Neutrophil (primary cell): ENCODE results near the gene CFAP210.

ENCODE experiments used
- H3K27ac ChIP-seq: fragments of 200-600 bp; sonication (generic); 2 replicates; pipeline ENCODE4 v1.5.1; 2016; ENCODE audit warnings: mild to moderate bottlenecking, moderate library complexity
- H3K27me3 ChIP-seq: fragments of 200-600 bp; sonication (generic); 2 replicates; pipeline ENCODE4 v1.6.0; 2016; ENCODE audit warnings: mild to moderate bottlenecking
- H3K36me3 ChIP-seq: fragments of 200-600 bp; sonication (generic); 2 replicates; pipeline ENCODE4 v1.5.1; 2017
- H3K4me1 ChIP-seq, 2 experiments: fragments of 200-600 bp in 1 of 2; sonication (generic) in 1 of 2; 1 replicate in 1 of 2; 2 replicates in 1 of 2; pipeline versions ENCODE4 v1.5.1 to v1.6.1; 2013 to 2016; ENCODE audit warnings: low read depth in 1 of 2, low read length in 1 of 2, mild to moderate bottlenecking in 1 of 2, moderate library complexity in 1 of 2; ENCODE audit not compliant: control insufficient read depth in 1 of 2, insufficient read depth in 1 of 2
- H3K4me3 ChIP-seq, 2 experiments: fragments of 200-600 bp in 1 of 2; sonication (generic) in 1 of 2; 1 replicate in 1 of 2; 2 replicates in 1 of 2; pipeline ENCODE4 v1.5.1; 2013 to 2016; ENCODE audit warnings: low read depth in 1 of 2, low read length in 1 of 2, mild to moderate bottlenecking in 1 of 2, moderate library complexity in 1 of 2
- H3K9me3 ChIP-seq: fragments of 200-600 bp; sonication (generic); 2 replicates; pipeline ENCODE4 v1.5.1; 2016
- TF ChIP-seq, protein P1 (sequence below): fragments of 200-600 bp; sonication (generic); IDR thresholded peaks from 2 replicates; pipeline ENCODE4 v1.5.1; 2016; ENCODE audit warnings: antibody characterized with exemption

CFAP210 gene

DNA sequence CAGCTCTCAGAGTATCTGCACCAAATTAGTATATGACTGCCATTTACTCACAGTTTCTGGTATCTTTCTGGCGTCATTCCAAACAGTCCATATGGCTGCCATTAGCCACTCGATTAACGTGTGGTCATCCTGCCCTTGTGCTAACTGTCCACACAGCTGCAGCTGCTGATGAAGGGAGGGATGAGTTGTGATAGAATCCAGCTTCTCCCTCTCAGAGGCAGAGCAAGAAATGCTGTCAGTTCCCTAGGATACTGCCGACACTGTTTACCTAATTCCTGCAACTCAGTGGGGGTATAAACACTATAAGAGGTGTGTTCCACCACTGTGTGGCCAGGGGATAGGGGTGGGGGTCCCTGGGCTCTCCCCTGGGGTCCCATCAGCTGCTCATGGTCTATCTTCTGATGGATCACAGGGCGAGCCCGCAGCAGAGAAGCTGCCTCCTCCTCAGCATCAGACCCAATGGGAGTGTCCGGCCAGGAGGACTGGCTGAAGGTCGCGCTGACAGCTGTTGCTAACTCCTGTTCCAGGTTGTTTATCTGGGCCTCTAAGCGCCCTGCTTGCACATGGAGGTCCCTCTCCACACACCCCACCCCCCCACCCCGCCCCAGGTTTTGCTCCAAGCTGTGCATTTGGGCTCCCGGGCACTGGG, 22.2 kb upstream of the CFAP210 start:
- Histone ChIP-seq H3K9me3 (no peaks in the 10 kb centered on the region), H3K27me3 (no peaks in the 10 kb centered on the region), H3K4me3 (no peak overlapping the region), H3K36me3 (no peaks in the 10 kb centered on the region), H3K27ac (no peak overlapping the region), H3K4me1 (no peaks in the 10 kb centered on the region)
- TF ChIP-seq, protein P1, sequence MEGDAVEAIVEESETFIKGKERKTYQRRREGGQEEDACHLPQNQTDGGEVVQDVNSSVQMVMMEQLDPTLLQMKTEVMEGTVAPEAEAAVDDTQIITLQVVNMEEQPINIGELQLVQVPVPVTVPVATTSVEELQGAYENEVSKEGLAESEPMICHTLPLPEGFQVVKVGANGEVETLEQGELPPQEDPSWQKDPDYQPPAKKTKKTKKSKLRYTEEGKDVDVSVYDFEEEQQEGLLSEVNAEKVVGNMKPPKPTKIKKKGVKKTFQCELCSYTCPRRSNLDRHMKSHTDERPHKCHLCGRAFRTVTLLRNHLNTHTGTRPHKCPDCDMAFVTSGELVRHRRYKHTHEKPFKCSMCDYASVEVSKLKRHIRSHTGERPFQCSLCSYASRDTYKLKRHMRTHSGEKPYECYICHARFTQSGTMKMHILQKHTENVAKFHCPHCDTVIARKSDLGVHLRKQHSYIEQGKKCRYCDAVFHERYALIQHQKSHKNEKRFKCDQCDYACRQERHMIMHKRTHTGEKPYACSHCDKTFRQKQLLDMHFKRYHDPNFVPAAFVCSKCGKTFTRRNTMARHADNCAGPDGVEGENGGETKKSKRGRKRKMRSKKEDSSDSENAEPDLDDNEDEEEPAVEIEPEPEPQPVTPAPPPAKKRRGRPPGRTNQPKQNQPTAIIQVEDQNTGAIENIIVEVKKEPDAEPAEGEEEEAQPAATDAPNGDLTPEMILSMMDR: no peak

DNA sequence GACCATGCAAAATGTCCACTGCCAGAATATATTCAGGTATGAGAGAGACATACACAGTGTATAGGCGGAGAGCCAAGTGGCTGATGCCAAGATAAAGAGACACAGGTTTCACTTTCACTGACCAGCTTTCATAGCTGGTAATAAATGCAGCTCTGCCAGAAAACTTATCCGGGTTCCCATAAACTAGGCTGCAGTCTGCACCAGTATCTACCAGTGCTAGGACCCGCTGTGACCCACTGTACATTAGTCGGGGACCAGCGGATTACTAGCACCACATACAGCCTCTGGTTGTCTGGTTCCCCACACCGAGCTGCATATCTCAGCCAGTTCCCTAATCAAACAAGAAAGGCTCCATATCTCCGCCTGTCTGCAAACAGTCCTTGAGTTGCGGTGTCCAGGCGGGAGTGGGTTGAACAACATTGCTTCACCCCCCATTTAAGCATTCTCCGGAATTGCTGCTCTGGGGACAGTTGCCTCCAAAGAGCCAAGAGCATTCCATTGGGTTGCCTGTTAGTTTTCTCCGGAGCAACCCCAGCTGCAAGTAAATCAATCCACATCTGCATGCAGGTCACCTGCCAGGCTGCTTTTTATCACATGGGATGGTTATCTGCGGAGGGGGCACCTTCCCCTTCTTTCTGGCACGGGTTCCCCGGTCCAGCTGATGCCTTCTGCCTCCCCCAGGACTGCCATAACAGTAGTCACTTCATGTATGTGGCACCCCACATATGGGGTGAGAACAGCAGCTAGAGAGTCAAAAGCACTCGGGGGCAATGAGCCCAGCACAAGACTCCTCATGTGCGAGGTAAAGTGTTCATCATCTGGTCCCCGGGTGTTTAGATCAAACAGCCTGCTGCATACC, 21.4 kb upstream of the CFAP210 start:
- Histone ChIP-seq H3K27me3 (no peaks in the 10 kb centered on the region), H3K36me3 (no peaks in the 10 kb centered on the region), H3K27ac (no peak overlapping the region), H3K4me1 (no peaks in the 10 kb centered on the region), H3K4me3 (no peak overlapping the region), H3K9me3 (no peaks in the 10 kb centered on the region)
- TF ChIP-seq, protein P1: no peak

DNA sequence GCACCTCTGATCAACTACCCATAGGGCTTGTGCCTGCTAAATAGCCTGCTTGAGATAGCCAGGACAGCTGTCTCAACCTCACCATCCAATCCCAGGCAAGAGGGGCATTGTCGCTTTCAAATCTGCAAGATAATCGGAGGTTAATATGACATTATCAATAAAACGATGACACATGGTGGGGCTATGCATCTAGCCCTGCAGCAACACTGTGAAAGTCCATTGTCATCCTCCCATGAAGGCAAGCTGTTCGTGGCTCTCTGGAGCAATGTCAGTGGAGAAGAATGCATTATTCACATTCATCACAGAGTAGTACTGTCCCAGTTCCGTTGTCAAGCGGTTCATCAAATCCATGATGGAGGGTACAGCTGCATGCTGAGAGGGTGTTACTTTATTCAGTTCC, 20.5 kb upstream of the CFAP210 start:
- H3K4me1 ChIP-seq: no peaks in the 10 kb centered on the region
- H3K4me3 ChIP-seq: no peak overlapping the region
- no peaks in the 10 kb centered on the region for H3K36me3 ChIP-seq
- no peaks in the 10 kb centered on the region for H3K27me3 ChIP-seq
- no peaks in the 10 kb centered on the region for H3K9me3 ChIP-seq
- TF ChIP-seq, protein P1: no peak
- H3K27ac ChIP-seq: no peak overlapping the region

DNA sequence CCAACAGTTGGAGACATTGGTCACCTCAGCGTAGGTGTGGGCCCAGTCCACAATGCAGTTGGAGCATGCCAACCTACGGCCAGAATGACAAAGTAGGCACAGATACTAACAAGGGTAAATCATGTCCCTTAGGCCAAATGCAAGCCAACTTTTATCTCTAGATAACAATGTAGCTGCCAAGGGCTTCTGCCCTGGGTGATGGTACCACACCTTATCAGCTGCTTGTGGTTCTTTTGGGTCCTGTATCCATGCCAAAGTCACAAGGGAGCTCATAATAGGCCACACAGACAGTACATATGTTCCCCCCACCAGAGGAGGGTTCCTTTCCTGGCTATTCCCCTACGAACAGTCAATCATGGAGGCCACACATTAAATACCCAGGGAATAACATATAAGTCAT, 19.1 kb upstream of the CFAP210 start:
- H3K27me3 ChIP-seq: no peaks in the 10 kb centered on the region
- H3K4me1 ChIP-seq: no peaks in the 10 kb centered on the region
- H3K9me3 ChIP-seq: no peaks in the 10 kb centered on the region
- H3K27ac ChIP-seq: no peak overlapping the region
- H3K4me3 ChIP-seq: no peak overlapping the region
- TF ChIP-seq, protein P1: no peak
- H3K36me3 ChIP-seq: no peaks in the 10 kb centered on the region

DNA sequence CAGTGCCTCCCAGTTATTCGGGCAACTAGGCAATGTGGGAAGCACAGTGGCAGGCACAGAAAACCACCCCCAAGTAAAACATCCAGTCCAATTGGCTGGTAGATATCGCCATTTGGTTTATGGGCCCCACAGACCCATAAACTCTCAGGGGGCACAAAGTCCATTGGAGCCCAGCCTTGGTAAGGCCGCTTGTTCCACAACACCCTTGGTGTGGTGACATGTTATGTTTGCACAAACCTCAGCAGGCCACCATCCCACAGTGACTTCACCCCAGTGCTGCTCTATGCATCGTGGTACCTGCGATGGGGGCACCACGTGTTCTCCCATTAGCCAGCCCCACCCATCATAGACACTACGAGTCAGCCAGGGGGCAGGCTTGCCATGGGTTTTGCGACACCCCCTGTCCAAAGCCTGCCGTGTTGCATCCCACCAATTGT, 18.6 kb upstream of the CFAP210 start:
- Histone ChIP-seq H3K4me3 (no peak overlapping the region), H3K4me1 (no peaks in the 10 kb centered on the region), H3K27ac (no peak overlapping the region), H3K36me3 (no peaks in the 10 kb centered on the region), H3K9me3 (no peaks in the 10 kb centered on the region), H3K27me3 (no peaks in the 10 kb centered on the region)
- TF ChIP-seq, protein P1: no peak
